GM23248 (cell line): ENCODE measurements around the gene AADAT.

Experiments used
- EZH2 ChIP-seq: fragments of 200-600 bp; sonication (generic); IDR thresholded peaks from 2 replicates; pipeline ENCODE4 v1.6.1; 2018; ENCODE audit warnings: antibody characterized with exemption, mild to moderate bottlenecking; ENCODE audit not compliant: insufficient read depth, poor library complexity, severe bottlenecking
- EZH2phosphoT487 ChIP-seq: fragments of 200-600 bp; sonication (generic); IDR thresholded peaks from 2 replicates; pipeline ENCODE4 v1.6.1; 2018; ENCODE audit warnings: antibody characterized with exemption, moderate library complexity, mild to moderate bottlenecking, low read depth; ENCODE audit not compliant: insufficient read depth

GRCh38 chr4:170071196-170071595 is 18.6 kb downstream of the AADAT start:
- TF ChIP-seq EZH2phosphoT487 (no peak), EZH2 (no peak)
